TTC549 (cell line): ENCODE results near the gene PTPN4.

ENCODE experiments used
- FAIRE-seq: peaks from 2 replicates; lab custom pipeline; 2012; peaks lifted over from hg19 to GRCh38; lab: Jason Lieb, UNC

Gene PTPN4

GRCh38 chr2:119759451-119760236 lies at the start of gene PTPN4:
TSS of gene PTPN4 (plus strand) at chr2:119759922. CDS start at chr2:119809854, 49,932 bp downstream.
- FAIRE-seq, result peak; percentile 90

- no peak for FAIRE-seq
Observed at GRCh38 chr2:119710281-119710680, 49.4 kb upstream of the PTPN4 start.

- FAIRE-seq, result no peak
Observed at GRCh38 chr2:119711352-119711751, 48.4 kb upstream of the PTPN4 start.

GRCh38 chr2:119712571-119712970 lies 47.2 kb upstream of the PTPN4 start:
- FAIRE-seq, result no peak

- FAIRE-seq, result no peak
Observed at GRCh38 chr2:119713819-119714490, 45.8 kb upstream of the PTPN4 start.

GRCh38 chr2:119715409-119716283 lies 44.1 kb upstream of the PTPN4 start:
- FAIRE-seq, result no peak

GRCh38 chr2:119716284-119716672 lies 43.4 kb upstream of the PTPN4 start:
- no peak for FAIRE-seq

- no peak for FAIRE-seq
Observed at GRCh38 chr2:119718501-119719260, 41.0 kb upstream of the PTPN4 start.

- FAIRE-seq, result no peak
Observed at GRCh38 chr2:119719261-119719627, 40.5 kb upstream of the PTPN4 start.

GRCh38 chr2:119721043-119721442 lies 38.7 kb upstream of the PTPN4 start:
- no peak for FAIRE-seq

- FAIRE-seq, result no peak
Observed at GRCh38 chr2:119721462-119721861, 38.3 kb upstream of the PTPN4 start.

- no peak for FAIRE-seq
Observed at GRCh38 chr2:119721904-119722303, 37.8 kb upstream of the PTPN4 start.

GRCh38 chr2:119723186-119723585 lies 36.5 kb upstream of the PTPN4 start:
- FAIRE-seq, result no peak

GRCh38 chr2:119723784-119724467 lies 35.8 kb upstream of the PTPN4 start:
- no peak for FAIRE-seq

GRCh38 chr2:119724656-119725485 lies 34.9 kb upstream of the PTPN4 start:
- no peak for FAIRE-seq

- no peak for FAIRE-seq
Observed at GRCh38 chr2:119727493-119727892, 32.2 kb upstream of the PTPN4 start.

- FAIRE-seq, result no peak
Observed at GRCh38 chr2:119728421-119728820, 31.3 kb upstream of the PTPN4 start.

- no peak for FAIRE-seq
Observed at GRCh38 chr2:119730671-119731177, 29.0 kb upstream of the PTPN4 start.

- no peak for FAIRE-seq
Observed at GRCh38 chr2:119731983-119732382, 27.7 kb upstream of the PTPN4 start.

- no peak for FAIRE-seq
Observed at GRCh38 chr2:119732601-119733164, 27.0 kb upstream of the PTPN4 start.
